ENCODE data around the gene ARHGEF5. TPM values are rescaled to one million over a fixed set of nuclear protein-coding genes. Genes with fewer than 3 reads are reported as not detected.

The ARHGEF5 gene
- total RNA-seq, 1 donor from 2014 or later = 4.1 TPM

DNA sequence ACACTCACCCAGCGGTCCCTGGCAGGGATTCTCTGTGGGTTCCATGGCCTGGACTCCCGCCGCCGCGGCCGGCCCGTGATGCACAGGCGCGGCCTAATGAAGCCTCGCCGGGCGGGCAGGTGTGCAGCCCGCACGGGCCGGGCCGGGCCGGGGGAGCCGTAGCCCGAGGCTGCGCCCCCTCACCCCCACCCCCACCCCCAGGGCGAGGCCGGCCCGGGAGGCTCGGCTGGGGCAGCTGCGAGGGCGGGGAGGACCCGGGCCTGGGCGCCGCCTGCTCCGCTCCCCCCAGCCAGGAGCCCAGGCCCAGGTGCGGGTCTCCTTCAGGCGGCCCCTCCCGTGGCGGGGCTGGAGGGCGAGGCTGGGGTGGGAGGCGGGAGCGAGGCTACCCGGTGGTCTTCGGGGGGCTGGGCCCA, 48.5 kb downstream of the ARHGEF5 start, which contains the start of gene NOBOX:
NOBOX (minus strand) TSS at position 45 of the 413 bp plus-strand sequence.
- no peak within 1 kb of the TSS for H3K27ac Mint-ChIP-seq (ENCODE audit: unreplicated experiment)
- no peak within 1 kb of the TSS for H3K4me3 Mint-ChIP-seq (ENCODE audit: unreplicated experiment)
- TF ChIP-seq, protein P1, sequence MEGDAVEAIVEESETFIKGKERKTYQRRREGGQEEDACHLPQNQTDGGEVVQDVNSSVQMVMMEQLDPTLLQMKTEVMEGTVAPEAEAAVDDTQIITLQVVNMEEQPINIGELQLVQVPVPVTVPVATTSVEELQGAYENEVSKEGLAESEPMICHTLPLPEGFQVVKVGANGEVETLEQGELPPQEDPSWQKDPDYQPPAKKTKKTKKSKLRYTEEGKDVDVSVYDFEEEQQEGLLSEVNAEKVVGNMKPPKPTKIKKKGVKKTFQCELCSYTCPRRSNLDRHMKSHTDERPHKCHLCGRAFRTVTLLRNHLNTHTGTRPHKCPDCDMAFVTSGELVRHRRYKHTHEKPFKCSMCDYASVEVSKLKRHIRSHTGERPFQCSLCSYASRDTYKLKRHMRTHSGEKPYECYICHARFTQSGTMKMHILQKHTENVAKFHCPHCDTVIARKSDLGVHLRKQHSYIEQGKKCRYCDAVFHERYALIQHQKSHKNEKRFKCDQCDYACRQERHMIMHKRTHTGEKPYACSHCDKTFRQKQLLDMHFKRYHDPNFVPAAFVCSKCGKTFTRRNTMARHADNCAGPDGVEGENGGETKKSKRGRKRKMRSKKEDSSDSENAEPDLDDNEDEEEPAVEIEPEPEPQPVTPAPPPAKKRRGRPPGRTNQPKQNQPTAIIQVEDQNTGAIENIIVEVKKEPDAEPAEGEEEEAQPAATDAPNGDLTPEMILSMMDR (IDR thresholded peaks at IDR 0.05) = no peak
- no peaks in the 10 kb centered on the region for H3K36me3 Mint-ChIP-seq (ENCODE audit: unreplicated experiment)
- DNase-seq (ENCODE audit: extremely low spot score, unreplicated experiment) = no peak
- no peaks in the 10 kb centered on the region for H3K9me3 Mint-ChIP-seq (ENCODE audit: unreplicated experiment)
- no peaks in the 10 kb centered on the region for H3K4me1 Mint-ChIP-seq (ENCODE audit: unreplicated experiment)
- H3K27me3 Mint-ChIP-seq (ENCODE audit: unreplicated experiment) = no peaks in the 10 kb centered on the region

DNA sequence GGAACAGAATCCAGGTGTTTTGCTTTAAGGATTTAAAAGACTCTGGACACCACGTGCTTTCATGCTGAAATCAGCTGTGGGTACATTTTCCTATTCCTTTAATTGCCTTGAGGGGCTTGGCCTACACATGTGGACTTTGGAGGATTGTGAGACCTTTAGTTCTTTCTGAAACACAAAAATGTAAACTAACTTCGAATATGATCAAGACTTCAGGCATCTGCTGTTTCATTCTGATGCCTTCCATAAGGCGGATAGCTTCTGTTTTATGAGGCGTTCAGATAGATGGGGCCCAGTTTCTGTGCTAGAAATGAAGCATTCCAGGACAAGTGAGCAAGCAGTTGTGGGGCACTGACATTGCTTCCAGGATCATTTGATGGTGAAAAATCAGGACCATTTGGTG, 49.7 kb downstream of the ARHGEF5 start:
- no peak overlapping the region for H3K4me3 Mint-ChIP-seq (ENCODE audit: unreplicated experiment)

DNA sequence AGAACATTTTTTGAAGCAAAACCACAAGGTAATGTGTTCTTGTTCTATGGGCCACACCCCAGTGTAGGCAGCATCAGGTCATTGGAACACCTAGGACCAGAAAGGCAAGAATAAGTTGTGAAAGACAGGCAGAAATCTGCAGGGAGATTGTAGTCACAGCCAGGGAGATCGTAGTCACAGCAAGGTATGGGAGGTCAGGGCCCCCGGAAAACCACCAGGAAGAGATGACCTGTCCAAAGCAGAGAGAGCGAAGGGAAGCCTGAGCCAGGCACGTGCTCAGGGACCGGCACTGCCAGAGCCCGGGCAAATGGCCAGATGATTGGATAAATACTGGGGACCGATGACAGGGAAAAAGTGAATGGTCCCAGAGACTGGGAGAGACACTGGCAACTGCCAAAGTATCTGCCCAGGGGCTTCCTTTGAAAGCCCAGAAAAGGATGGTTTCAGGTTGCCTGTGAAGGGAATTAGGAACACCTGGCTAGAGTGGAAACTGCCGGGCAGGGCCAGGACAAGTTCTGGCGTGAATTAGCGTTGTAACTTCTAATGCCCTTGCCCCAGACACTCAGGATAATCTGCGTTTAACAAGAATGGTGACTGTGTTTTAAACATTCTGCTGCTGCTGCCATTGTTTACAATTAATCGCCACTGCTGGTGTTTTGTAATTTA, 52.2 kb downstream of the ARHGEF5 start:
- no peak for DNase-seq (ENCODE audit: extremely low spot score, unreplicated experiment)
- no peak overlapping the region for H3K27ac Mint-ChIP-seq (ENCODE audit: unreplicated experiment)
- no peaks in the 10 kb centered on the region for H3K4me1 Mint-ChIP-seq (ENCODE audit: unreplicated experiment)
- TF ChIP-seq, protein P1 (IDR thresholded peaks at IDR 0.05) = no peak
- H3K4me3 Mint-ChIP-seq (ENCODE audit: unreplicated experiment) = no peak overlapping the region
- no peaks in the 10 kb centered on the region for H3K36me3 Mint-ChIP-seq (ENCODE audit: unreplicated experiment)
- no peaks in the 10 kb centered on the region for H3K9me3 Mint-ChIP-seq (ENCODE audit: unreplicated experiment)
- H3K27me3 Mint-ChIP-seq (ENCODE audit: unreplicated experiment) = peaks cover 7% of the 10 kb centered on the region

More for the DNA sequence above, 49.7 kb downstream of the ARHGEF5 start:
- TF ChIP-seq, protein P1 (IDR thresholded peaks at IDR 0.05) = no peak
- DNase-seq (ENCODE audit: extremely low spot score, unreplicated experiment) = no peak
- H3K27me3 Mint-ChIP-seq (ENCODE audit: unreplicated experiment) = peaks cover under 1% of the 10 kb centered on the region
- H3K27ac Mint-ChIP-seq (ENCODE audit: unreplicated experiment) = no peak overlapping the region
- H3K36me3 Mint-ChIP-seq (ENCODE audit: unreplicated experiment) = no peaks in the 10 kb centered on the region
- no peaks in the 10 kb centered on the region for H3K4me1 Mint-ChIP-seq (ENCODE audit: unreplicated experiment)
- no peaks in the 10 kb centered on the region for H3K9me3 Mint-ChIP-seq (ENCODE audit: unreplicated experiment)

DNA sequence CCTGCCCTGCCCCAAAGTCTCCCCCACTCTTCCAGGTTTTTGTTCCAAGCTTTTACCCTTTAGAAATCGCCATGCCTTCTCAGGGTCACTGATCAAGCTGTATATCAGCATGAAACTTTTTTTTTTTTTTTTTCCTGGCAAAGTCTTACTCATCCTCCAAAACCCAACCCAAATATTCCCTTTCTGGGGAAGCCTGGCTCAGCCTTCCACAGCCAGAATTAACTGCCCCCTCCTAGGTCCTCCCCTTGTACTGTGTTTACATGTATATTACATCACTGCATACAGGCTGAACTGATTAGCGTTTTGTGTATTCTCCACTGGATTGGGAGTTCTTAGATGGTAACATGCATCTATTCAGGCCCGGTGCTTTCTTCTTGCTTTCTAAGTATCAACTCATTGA, 52.9 kb downstream of the ARHGEF5 start:
- H3K9me3 Mint-ChIP-seq (ENCODE audit: unreplicated experiment) = no peaks in the 10 kb centered on the region
- TF ChIP-seq, protein P1 (IDR thresholded peaks at IDR 0.05) = no peak
- no peak overlapping the region for H3K4me3 Mint-ChIP-seq (ENCODE audit: unreplicated experiment)
- H3K36me3 Mint-ChIP-seq (ENCODE audit: unreplicated experiment) = no peaks in the 10 kb centered on the region
- peaks cover 7% of the 10 kb centered on the region for H3K27me3 Mint-ChIP-seq (ENCODE audit: unreplicated experiment)
- no peak overlapping the region for H3K27ac Mint-ChIP-seq (ENCODE audit: unreplicated experiment)
- no peak for DNase-seq (ENCODE audit: extremely low spot score, unreplicated experiment)
- no peaks in the 10 kb centered on the region for H3K4me1 Mint-ChIP-seq (ENCODE audit: unreplicated experiment)

DNA sequence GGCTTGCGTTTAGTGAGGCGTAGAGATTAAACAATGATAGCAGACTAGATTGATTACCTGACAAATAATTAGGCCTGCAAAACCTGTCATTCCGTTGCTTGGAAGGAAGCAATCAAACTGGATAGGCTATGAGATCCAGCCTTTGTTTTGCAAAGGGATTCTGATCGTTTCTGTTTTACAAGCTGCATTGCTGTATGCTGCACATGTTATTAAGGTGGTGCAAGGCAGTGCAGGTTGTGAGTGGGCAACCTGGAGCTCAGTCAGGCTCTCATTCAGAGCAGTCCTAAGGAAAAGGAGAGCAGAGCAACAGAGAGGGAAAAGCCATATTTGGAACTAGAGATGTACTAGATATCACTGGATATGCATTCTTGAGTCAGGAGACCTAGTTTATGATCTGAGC, 55.2 kb downstream of the ARHGEF5 start:
- DNase-seq (ENCODE audit: extremely low spot score, unreplicated experiment) = no peak
- H3K4me1 Mint-ChIP-seq (ENCODE audit: unreplicated experiment) = no peaks in the 10 kb centered on the region
- H3K36me3 Mint-ChIP-seq (ENCODE audit: unreplicated experiment) = no peaks in the 10 kb centered on the region
- no peaks in the 10 kb centered on the region for H3K9me3 Mint-ChIP-seq (ENCODE audit: unreplicated experiment)
- TF ChIP-seq, protein P1 (IDR thresholded peaks at IDR 0.05) = no peak
- no peak overlapping the region for H3K4me3 Mint-ChIP-seq (ENCODE audit: unreplicated experiment)
- peaks cover 7% of the 10 kb centered on the region for H3K27me3 Mint-ChIP-seq (ENCODE audit: unreplicated experiment)
- no peak overlapping the region for H3K27ac Mint-ChIP-seq (ENCODE audit: unreplicated experiment)

All from osteocyte (in vitro differentiated cells).